GDM1 (cell line): ENCODE data around the gene FMO5.
A peak's percentile ranks its signal among the peaks of the same experiment; 100 is the strongest.
"Not testable (repeated sequence)": the region's sequence is repeated elsewhere in the genome, so short reads cannot be mapped to it uniquely, and the experiment has no call there.

Experiments
- DNase-seq: peaks from one replicate; lab custom pipeline; 2025; lab: John Stamatoyannopoulos, UW

FMO5 gene, protein sequence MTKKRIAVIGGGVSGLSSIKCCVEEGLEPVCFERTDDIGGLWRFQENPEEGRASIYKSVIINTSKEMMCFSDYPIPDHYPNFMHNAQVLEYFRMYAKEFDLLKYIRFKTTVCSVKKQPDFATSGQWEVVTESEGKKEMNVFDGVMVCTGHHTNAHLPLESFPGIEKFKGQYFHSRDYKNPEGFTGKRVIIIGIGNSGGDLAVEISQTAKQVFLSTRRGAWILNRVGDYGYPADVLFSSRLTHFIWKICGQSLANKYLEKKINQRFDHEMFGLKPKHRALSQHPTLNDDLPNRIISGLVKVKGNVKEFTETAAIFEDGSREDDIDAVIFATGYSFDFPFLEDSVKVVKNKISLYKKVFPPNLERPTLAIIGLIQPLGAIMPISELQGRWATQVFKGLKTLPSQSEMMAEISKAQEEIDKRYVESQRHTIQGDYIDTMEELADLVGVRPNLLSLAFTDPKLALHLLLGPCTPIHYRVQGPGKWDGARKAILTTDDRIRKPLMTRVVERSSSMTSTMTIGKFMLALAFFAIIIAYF

DNA sequence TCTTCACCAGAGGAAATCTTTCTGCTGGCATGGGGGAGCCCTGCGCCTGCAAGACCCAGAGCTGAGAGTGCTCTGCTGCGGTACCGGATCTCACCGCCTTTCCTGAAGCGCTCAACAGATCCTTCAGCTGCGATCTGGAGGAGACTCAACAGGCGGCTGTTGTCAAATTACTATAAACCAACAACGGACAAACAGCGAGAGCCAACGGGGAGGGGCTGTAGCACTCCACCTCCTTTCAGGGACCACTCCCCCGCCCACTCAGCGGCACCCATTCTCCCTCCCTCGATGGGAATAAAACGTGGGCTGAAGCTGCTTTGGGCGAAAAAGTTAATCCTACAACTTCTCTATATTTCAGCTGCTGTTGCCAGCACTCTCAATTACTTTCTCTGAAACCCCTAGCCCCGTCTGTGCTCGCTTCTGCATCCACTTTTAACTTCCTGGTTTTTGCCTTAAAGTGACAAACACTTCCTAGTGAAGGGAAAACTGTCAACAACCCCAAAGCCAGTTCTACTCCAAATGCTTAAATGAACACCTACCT, at the start of gene FMO5:
Gene FMO5, minus strand, starts transcription at position 147 of the 538 bp plus-strand sequence. CDS start 310 bp downstream, outside the sequence.
- peak; percentile 37 for DNase-seq

DNA sequence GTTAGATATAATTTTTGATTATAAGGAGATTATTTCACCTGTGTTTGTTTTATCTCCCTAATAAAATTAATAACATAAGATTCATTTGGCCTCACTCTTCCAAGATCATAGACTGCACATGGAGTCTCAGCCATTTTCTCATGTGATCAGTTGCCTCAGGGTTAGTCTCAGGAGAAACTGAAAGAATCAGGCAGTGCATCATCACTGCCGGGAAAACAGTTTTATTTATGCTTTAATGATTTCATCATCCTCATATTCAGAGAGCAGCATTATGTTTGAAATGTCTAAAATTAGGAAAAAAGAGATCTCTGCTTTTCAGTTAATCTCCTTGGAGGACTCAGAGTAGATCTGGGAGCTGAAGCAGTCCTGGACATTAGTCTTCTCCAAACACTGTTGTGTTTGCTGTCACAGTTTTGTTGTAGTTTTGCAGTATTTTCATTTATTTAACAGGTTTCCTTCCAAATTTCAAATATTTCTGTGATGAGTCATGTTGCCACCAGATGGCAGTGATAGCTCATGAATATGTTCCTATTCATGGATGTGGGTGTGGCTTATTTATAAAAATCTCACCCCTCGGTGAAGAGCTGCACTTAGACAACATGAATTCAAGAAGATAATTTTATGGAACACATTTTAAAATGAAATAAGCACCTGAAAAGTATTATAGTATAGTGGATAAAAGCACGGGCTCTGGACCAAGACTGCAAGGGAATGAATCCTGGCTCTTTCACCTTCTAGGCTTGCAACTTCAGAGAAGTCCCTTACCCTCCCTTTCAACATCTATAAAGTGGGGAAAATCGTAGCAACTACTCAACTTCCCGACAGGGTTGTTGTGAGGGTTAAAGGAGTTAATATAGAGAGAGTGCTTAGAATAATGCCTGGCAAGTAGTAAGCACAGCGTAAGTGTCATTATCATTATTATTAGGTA, 48.5 kb upstream of the FMO5 start:
- peak; percentile 5 for DNase-seq

DNA sequence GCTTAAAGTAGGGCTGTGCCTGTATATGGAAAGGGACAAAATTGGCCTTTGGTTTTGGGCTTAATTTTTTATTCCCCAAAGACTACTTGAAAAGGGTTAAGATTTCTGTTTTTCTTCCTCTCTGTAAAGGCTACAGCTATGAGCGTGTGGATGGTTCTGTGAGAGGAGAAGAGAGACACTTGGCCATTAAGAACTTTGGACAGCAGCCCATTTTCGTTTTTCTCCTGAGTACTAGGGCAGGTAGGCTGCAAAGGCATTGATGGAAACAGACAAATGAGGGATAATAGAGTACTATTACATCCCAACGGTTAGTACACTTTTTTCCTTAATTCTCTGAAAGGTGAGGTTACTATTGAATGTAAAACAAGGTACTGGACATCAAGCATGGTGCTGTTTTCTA, 46.9 kb upstream of the FMO5 start:
- no peak for DNase-seq

DNA sequence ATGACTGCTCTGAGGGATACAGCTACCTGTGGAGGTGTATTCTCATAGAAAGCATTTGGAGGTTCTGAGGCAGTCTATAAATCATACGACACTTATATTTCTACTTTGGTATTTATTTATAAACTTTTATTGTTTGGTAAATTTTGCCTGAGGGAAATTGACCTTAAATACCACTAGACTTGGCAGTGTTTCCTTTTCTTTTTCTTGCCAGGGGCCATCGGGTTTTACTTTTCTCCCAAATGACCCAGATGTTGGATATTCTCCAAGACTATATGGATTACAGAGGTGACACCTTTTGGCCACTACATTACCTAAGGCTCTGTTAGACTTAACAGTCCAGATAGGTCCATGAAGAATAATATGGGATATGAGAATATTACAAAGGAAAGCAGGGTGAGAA, 45.6 kb upstream of the FMO5 start:
- no peak for DNase-seq

DNA sequence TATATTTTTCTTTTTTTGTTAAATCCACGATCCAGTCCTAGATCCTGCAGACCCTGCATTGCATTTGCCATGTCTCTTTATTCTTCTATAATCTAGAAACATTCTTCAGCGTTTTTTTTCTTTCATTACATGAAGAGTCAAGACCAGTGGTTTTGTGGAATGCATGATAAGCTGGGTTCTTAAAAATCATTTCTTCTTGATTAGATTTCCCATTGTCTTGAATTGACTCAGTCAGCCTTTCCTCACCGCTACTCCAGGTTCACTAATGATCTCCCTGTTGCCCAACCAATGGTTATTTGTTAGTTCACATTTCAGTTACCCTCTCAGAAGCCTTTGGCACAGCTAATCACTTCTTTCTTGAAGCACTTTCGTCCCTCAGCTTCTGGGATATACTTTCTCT, 42.6 kb upstream of the FMO5 start:
- DNase-seq = no peak

DNA sequence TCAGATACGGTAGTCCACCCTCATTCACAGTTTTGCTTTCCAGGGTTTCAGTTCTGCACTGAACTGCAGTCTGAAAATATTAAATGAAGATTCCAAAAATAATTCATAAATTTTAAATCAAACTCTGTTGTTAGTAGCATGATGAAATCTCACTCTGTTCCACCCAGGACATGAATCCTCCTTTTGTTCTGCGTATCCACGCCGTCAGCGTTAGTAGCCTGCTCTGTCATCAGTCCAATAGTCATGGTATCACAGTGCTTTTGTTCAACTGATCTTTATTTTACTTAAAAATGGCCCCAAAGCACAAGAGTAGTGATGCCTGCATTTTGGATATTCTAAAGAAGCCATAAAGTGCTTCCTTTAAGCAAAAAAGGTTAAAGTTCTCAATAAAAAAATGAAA, 41.2 kb upstream of the FMO5 start:
- DNase-seq = no peak

DNA sequence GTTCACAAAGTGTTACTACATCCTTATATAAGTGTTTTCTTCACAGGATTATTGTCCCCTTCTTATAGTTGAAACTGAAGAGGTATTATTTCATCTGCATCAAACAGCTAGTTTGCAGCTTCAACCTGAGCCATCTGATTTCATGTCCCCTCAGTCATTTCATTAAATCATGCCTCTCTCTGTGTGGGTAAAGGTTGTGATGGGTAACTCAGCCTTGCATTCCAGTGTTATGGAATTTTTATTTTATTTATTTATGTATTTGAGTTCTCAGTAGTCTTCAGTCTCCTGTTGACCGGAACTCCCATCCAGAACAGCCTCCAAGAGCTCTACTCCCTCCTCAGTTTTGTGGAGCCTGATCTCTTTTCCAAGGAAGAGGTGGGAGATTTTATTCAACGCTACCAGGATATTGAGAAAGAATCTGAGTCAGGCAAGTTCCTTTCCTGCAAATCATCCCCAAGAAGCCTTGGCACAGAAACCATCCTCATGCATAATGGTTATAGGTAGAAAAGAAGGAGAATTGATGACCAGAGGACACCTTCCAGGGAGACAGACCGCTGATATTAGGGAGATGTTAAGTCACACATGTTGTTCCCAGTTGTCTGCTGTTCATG, 39.1 kb upstream of the FMO5 start:
- no peak for DNase-seq

DNA sequence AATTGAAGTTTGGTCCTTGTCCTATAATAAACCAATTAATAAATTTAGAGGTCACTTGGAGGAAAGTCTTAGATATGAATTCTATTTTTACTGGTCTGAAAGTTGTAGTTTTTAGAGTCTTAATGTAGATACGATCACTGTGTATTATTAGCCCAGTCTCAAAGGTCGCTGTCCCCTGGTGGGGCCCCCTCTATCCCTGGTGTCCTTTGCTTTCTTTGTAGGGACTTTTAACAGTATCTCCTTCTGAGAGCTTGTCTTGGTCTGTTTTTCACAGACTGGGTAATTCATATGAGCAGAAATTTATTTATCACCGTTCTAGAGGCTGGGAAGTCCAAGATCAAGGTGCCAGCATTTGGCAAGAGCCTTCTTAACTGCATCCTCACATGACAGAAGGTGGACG, 35.8 kb upstream of the FMO5 start:
- no peak for DNase-seq

DNA sequence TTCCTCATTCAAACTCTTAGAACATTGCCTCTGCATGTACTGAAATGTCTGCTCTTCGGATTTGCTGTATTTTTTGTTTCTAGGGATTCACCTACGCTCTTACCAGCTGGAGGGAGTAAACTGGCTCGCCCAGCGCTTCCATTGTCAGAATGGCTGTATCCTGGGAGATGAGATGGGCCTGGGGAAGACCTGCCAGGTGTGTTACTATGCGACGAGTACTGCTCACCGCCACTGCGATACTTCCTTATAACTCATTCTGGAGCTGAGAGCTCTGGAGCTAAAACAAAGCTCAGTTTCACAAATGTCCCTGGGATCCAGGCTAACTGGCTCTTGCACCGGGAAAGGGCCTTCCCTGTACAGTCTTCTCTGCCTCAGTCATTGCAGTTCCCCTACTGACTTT, 27.4 kb upstream of the FMO5 start:
- no peak for DNase-seq

DNA sequence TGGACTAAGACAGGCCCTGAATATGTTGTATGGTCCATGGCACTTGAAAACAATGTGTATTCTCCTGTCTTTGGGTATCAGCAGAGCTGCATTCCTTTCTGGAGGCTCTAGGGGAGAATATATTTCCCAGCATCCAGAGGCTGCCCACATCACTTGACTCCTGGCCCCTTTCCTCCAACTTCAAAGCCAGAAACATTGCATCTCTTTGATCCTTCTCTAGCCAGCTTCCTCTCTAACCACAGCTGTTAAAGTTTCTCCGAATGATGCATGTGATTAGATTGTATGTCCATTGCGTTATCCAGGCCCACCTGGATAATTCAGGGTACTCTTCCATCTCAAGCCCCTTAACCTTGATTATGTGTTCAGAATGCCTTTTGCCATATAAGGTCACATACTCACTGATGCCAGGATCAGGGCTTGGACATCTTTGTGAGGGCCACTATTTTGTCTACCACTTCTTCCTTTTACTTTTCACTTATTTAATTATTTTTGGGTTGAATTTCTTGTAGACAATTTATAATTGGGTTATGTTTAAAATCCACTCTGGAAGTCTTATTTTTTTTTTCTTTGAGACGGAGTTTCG, 22.6 kb upstream of the FMO5 start:
- DNase-seq = no peak

DNA sequence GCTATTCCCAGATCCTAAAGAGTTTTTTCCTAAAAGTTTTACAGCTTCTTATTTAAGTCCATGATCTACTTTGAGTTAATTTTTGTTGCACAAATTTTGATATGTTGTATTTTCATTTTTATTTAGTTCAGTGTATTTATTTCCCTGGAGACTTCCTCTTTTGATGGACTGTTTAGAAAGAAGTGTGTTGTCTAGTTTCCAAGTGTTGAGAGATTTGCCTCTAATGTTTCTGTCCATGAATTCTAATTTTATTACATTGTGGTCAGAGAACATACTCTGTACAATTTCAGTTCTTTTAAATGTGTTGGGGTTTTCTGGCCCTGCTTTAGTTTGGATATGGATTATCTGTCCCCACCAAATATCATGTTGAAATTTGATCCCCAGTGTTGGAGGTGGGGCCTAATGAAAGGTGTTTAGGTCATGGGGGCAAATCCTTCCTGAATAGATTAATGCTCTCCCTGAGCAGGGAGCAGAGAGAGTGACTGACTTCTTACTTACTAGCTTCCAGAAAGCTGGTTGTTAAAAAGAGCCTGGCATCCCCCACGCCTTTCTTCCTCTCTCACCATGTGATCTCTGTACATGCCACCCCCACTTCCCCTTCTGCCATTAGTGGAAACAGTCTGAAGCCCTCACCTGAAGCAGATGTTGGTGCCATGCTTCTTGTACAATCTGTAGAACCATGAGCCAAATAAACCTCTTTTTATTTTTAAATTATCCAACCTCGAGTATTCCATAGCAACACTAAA, 21.9 kb upstream of the FMO5 start:
- DNase-seq = no peak

DNA sequence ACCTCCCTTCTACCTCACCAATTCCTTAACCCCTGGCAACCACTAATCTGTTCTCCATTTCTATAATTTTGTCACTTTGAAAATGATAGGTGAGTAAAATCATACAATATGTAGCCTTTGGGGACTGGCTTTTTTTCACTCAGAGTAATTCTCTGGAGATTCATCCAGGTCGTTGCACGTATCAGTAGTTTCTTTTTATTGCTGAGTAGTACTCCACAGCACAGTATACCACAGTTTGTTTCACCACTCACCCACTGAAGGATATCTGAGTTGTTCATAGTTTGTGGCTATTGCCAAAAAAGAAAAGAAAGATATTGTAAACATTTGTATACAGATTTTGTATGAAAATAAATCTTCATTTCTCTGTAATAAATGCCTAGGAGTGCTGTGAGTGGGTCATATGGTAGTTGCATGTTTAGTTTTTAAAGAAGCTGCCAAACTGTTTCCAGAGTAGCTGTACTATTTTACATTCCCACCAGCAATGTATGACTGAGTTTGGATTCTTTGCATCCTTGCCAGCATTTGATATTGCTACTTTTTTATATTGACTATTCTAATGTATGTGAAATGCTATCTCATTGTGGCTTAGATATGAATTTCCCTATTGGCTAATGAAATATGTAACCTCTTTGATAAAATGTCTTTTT, 21.0 kb upstream of the FMO5 start:
- DNase-seq = no peak

DNA sequence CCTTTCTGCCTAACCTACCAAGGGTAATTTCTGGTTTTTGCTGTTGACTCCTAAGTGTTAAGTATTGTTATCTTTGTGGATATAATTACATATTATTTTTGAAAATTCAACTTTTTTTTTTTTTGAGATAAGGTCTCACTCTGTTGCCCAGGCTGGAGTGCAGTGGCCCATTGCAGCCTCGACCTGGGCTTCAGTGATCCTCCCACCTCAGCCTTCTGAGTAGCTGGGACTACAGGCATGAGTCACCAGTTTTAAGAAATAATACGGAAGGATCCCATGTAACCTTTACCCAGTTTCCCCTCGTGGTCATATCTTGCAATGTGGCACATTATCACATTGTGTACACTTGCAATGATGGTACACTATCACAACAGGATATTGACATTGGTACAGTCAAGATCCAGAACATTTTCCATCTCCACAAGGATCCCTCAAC, 20.5 kb upstream of the FMO5 start:
- no peak for DNase-seq

DNA sequence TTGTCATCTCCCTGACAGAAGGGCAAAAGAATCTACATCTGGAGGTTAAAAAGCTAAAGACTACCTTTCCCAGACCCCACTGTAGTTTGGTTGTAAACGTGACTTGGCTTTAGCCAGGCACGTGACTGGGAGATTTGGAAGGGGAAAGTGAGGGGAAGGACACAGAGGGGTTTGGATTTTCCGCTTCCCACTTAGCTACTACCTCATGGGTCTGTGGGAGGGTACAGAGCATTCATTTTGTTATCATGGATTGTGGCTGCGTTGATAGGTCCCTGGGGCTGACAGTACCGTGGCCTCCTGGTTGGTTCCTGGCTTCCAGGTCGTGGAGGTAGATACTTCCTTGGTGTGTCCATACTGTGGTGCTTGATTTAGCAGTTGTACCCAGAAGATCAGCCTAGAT, 20.0 kb upstream of the FMO5 start:
- no peak for DNase-seq

DNA sequence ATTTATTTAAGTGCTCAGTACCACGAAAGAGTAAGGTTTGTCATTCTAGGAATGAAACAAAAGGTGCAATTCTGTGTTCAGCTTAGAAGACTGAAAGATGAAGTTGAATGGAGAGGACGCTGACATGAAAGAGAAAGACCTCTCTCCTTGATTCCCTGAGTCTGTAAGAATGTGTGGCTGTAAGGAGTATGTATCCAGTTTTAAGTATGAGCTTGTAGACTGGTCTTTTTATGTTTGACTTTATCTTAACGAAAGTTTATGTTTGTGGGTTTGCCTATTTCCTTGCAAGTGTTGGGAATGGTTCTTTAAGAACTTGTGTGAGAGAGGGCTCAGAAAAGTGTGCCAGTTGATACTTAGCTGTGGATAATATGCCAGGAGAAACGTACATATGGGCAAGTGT, 18.7 kb upstream of the FMO5 start:
- DNase-seq = no peak

DNA sequence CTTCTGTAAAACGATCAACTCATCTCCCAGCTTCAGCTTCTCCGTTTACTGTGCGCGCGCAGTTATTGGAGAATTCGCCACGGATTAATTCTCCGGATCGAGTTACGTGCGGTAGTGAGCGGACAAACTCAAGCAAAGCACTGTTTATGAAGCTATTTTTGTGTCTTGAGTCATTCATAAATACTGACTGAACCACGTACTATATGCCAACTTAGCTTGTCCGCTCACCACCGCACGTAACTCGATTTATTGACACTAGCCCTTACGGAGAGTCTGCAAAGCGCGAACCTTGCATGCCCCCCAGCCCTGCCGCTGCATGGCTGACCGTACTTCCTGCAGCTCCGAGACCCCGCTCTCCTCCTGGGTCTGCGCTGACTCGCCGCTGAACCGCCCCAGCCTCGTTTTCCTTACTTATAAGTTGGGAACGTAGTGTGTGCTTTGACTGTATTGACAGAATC, 18.1 kb upstream of the FMO5 start:
- DNase-seq = no peak

DNA sequence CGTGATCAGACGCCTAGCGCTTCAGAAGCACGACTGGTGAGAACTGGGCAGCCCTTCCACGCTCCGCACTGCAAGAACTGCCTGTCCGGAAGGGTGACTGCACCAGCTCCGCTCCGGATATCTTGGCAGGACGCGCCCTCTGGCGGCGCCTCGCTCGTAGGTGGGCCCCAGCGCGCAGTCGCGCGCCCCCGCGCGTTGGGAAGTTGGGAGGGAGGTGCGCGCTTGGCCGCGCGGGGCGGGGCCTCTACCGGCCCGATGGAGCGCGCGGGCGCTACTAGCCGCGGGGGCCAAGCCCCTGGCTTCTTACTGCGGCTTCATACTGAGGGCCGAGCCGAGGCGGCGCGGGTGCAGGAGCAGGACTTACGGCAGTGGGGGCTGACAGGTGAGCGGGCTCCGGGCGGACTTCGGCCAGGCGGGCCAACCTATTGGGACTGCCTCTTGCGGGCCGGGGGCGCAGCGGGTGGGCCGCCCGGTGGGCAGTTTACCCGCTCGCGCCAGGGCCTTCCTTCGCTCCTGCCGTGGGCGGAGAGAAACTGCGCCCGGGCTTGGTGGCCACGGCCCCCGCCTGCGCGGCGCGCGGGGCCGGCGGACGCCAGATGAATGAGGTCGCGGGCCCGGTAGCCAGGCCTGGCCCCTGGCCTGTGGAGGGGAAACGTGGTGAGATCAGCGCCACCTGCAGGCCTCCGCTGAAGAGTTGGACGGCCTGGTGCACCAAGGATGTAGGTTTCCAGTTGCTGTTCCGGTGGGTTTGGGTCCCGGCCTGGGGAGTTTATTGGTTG, 17.5 kb upstream of the FMO5 start, which contains the start of gene CHD1L:
Gene CHD1L, plus strand, starts transcription at position 236 of the 779 bp plus-strand sequence. Its CDS starts 20 bp downstream, at position 256.
- peak; percentile 93 for DNase-seq

DNA sequence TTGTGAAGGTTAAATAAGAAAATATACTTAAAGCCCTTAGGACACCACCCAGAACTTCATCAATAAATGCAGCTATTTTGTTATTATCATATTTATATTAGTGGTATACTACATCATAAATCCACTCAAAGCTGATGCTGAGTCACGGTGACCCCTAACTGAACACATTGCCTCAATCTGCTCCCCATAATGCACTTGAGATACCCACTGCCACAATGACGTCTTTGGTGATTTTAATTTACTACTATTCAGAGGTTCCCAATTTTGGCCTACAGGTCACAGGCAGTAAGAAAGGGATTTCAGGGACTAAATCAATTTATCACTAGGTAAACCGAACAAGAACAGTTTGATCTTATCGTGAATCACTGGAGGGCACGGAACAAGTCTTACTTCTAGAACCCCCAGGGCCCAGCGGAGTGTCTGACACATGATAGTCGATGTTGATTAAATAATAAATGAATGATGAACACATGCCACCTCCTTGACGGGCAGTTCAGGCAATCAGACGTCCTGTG, 16.9 kb upstream of the FMO5 start:
- DNase-seq = no peak

DNA sequence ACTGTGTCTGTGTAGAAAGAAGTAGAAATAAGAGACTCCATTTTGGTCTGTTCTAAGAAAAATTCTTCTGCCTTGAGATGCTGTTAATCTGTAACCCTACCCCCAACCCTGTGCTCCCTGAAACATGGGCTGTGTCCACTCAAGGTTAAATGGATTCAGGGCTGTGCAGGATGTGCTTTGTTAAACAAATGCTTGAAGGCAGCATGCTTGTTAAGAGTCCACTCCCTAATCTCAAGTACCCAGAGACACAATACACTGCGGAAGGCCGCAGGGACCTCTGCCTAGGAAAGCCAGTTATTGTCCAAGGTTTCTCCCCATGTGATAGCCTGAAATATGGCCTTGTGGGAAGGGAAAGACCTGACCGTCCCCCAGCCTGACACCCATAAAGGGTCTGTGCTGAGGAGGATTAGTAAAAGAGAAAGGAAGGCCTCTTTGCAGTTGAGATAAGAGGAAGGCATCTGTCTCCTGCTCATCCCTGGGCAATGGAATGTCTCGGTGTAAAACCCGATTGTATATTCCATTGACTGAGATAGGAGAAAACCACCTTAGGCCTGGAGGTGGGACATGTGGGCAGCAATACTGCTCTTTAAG, 15.1 kb upstream of the FMO5 start:
- DNase-seq = not testable (repeated sequence)
